T-helper 22 cell (primary cell): Measurements from ENCODE around the gene GALC.

Source experiments
- DNase-seq: peaks from one replicate; pipeline ENCODE4 v3.0.0-alpha.2; 2020; ENCODE audit warnings: low read depth

GALC gene

GRCh38 chr14:87955501-87955900 is 37.5 kb downstream of the GALC start:
- DNase-seq, result no peak

DNA sequence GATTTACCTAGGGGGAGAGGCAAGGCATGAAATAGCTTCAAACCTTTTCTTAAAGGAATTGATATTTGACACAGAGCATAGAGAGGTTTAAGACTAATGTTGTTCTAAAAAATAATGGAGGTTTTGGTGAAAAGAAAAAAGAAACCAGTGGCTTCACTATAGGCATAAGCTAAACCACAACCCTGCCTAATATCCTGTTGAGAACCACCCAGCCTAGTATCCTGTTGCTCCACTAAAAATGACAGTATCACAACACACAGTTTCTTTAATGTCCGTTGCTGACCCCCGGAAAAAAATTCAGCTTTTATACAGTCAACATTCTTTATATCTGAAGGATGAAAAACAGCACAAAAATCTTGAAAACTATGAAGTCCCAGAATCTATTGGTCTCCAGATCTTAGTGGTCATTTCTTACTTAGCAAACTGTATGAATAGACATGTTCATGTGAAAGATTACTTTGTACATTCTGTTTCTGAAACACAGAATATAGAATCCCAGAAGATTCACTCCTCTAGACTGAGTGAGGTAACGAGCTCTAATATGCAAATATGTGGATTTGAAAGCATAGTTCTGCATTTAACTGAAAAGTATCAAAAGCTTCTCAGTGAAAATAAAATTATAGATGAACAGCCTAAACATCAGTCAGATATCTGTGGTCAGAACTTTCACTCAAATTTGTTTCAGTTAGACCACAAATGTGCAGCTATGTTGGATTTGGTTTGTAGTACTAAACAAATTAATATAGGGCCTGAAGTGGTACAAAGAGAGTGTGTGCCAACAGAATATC is 40.5 kb downstream of the GALC start:
- DNase-seq, result no peak

- DNase-seq, result no peak
These were observed 47.9 kb downstream of the GALC start for GRCh38 chr14:87944987-87945604.

- no peak for DNase-seq
These were observed 52.1 kb downstream of the GALC start for GRCh38 chr14:87940894-87941293.

DNA sequence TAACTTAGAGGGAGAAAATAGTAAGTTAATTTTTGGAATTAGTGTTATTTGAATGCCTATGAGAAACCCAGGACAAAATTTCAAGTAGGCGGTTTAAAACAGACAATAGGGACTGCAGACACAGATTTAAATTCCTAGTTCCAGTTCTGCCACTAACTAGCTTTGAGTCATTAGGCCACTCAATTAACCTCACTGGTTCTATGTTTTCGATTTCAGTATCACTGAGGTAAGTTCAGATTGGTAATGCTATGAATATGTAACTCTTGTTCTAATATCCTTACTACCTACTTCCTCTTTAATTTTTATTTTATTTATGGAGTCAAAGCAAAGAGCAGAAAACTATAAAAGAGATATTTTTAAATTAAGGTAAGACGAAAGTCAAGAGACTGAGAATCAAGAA is 52.6 kb downstream of the GALC start:
- DNase-seq, result no peak

DNA sequence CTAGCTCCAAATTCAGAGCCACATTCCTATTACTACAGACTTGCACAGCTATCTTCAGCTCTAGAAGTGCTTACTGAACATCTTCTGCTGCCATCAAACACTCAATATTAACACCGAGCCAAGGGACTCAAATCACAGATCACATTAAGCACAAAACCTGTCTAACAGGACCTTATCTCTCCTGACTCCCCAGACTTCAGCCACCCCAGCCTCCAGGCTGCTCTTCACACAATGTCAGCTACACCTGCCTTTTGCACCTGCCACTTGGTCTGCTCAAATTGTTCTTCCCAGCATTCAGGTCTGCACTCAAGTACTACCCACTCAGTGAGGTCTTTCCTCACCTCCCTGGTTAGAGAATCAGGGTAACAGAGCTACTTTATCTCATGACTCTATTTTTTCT is 57.1 kb downstream of the GALC start:
- no peak for DNase-seq

GRCh38 chr14:87935081-87935828 is 57.7 kb downstream of the GALC start:
- no peak for DNase-seq

DNA sequence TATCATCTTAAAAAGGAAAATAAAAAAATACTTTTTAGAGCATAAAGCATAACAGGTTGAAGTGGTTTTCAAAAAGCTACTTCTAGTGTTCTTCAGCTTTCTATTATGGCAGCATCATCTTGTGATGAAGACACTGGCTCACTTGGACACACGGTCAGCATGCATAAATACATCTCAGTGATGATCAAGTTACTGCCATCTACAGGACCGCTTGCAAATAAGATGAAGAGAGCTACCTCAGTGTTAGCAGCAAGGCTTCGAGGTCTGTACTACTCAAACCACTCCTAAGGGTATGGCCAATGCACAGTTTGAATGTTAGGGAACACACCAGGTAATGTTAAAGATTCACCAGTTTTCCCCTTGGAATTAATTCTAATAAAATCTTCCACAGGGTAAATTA is 58.8 kb downstream of the GALC start:
- no peak for DNase-seq

GRCh38 chr14:87916886-87917275 is 76.1 kb downstream of the GALC start:
- DNase-seq, result no peak

DNA sequence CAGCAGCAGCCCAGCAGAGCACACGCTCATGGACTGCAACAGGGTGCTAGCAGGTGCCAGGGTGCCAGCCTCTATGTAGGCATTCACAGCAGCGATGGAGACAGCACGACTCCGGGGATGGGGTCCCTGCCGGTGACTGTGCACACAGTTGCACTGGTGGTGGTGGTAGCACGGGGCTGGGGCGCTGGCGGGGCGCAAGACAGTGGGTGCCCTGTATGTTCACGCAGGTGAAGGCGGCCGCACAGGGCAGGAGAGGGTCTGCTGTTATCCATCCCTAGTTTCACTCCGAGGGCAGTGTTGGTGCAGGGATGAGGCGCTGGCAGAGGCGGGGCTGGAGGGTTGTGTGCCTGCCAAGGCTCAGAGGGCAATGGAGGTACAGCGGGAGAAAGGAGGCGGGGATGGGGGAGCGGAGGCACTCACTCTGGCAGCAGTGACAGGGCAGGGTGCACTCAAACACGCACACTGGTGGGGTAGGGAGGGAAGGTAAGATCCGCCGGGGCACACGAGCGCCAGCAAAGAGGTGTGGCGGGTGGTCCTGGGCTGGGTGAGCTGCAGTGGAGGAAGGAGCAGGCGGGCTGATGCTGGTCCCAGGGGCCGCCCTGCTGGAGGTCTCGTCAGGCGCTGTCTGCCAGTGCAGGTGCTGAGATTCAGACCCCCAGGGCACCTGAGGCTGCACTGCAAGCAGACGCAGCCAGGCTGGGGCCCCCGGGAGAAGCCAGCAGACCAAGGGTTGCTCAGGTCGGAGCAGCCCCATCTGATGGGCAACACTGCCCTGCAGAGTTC is 76.7 kb downstream of the GALC start:
- no peak for DNase-seq

DNA sequence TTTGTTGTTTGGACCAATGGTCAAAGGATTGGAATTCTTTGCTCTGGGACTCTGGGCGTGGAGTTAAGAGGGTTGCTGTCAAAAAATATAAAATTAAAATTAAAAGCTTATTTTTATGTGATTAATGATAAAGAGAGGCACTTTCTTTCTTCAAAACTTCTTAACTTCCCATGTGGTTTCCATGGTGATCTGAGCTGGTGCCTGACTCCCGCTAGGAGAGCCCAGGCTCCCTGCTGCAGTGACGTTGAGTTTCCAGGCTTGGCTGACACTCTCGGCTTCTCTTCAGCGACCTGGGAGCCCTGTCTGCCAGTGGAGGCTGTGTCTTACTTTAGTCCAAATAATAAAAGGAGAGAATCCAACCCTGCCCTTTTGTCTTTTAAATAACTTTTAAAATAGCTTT is 84.4 kb downstream of the GALC start:
- no peak for DNase-seq

GRCh38 chr14:87901652-87902051 is 91.3 kb downstream of the GALC start:
- DNase-seq, result no peak

GRCh38 chr14:87901236-87901635 is 91.7 kb downstream of the GALC start:
- DNase-seq, result no peak

DNA sequence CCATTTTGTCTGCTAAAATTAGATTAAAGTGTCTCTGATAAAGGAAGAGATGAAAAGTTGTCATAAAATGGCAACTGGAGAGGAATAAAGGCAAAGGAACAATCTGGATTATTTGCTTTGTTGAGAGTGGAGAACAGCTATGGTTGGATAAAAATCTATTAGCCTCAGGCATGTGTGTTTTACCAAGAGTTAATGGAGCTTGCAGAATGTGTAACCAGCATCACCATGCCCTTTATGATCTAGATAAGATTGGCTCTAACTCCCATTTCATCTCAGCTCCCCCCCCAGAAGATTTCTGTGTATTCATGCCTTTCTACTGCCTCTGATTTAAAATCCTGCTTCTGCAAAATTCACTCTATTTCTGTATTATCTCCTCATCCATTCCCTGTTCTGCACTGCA is 93.8 kb downstream of the GALC start:
- no peak for DNase-seq

- DNase-seq, result no peak
These were observed 94.7 kb downstream of the GALC start for GRCh38 chr14:87898301-87898700.

DNA sequence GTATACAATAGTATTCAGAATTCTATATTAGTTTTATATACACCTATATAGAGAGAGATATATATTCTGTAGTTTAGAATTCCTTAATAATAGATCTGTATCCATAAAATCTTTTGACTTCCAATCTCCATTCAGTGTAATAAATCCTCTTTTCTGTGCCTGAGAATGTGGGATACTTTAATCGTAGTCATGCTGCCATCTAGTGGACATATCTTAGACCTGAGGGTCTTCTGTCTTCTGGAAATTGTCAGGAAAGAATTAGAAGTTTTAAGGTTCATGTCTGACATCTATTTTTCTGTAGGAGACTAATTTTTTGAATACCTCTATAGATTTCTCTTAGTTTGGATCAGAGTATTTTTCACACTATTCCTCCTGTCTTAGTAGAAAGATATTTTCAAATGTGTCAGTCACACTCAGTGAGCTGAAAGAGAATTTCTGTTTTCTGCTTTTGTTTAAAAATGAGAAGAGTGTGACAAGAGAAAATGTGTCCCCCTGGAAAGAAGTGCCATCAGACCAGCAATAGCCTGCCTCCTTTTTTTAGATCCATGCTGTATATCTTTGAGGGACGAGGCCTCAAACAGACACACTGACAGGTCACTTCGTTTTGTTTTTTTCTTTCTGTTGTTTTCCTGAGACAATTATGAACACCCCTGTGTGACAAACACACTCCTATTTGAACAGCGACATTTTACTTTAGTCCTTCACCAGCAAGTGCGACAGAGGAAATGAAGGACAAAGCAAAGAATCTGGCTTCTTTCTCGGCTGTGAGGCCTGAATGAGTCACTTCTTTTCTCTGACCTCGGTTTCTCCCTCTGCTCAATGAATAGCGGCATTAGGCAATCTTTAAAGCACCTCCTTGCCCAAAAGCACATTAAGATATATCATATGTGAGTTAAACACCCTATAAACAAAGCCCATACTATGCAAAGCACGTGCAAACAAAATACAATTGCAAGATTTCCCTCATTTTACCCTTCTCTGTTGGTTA is 96.3 kb downstream of the GALC start:
- no peak for DNase-seq

DNA sequence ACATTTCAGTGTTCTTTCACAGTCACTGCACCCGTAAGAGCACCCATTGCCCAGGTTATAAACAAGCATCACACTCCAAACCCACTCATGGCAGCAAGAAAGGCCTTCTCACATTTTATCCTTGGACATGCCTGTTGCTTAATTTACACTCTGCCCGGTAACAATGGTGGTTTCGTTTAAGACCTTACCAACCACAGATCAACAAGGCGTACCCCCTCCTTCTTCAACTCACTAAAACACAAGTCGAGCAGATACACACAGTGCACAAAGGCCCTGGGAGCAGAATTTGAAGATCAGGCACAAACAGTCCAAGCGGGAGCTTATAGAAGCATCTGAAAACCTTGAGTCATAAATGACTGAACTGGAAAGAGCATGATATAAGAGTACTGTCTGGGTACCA is 98.1 kb downstream of the GALC start:
- DNase-seq, result no peak

DNA sequence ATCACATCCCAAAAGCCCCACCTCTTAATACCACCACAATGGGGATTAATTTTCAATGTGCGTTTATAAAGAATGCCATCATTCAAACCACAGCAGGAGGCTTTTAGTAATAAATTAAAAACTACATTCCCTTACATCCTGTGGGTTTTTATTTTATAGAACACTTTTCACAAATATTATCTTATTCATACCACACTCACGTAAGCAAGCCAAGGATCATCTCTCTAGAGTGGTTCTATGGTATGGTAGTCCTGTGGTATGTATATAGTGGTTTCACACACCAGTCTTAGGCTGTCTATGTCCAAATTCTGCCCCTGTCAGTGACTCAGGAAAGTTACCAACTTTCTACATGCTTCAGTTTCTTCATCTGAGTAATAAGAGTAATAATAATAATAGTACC is 100.2 kb downstream of the GALC start:
- DNase-seq, result no peak

- DNase-seq, result no peak
These were observed 104.6 kb downstream of the GALC start for GRCh38 chr14:87888136-87888999.

DNA sequence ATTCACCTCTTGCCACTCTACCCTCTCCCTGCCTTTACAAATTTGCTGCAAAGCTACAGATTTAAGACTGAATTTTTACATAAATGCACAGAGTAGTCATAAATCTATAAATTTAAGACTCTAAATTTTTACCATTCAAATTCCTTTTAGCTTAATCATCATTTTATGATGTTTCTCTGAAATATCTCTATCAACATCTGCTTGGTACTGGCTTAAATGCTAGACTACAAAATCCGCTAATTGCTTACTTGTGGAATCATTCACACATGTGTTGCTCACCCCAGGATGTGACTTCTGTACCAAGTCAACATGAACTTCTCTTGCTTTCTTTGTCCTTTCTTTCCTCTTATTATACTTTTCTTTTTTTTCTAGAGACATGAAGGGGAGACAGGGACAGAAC is 109.2 kb downstream of the GALC start:
- DNase-seq, result no peak
